K562 (cell line): ENCODE results near the gene HRC. TPM values are rescaled to one million over a fixed set of nuclear protein-coding genes. Genes with fewer than 3 reads are reported as not detected.

Experiments used
- CAMTA2 ChIP-seq: fragments of 250-450 bp; sonication (Bioruptor Pico); conservative IDR thresholded peaks from 2 replicates; pipeline ENCODE4 v1.5.1; 2022
- FOXA1 ChIP-seq: fragments of 450-650 bp; IDR thresholded peaks from 2 replicates; pipeline ENCODE4 v1.6.1; 2016; ENCODE audit warnings: mild to moderate bottlenecking, borderline replicate concordance
- HDGF ChIP-seq: fragments of 450-650 bp; IDR thresholded peaks from 2 replicates; pipeline ENCODE4 v1.6.1; 2016
- MYC ChIP-seq, 2 experiments: fragments of 250-450 bp in 1 of 2; sonication (Bioruptor Pico) in 1 of 2; IDR thresholded peaks; 2 replicates each; pipeline versions ENCODE4 v1.5.1 to v1.6.1; 2012 to 2021; ENCODE audit warnings: low read depth in 2 of 2, borderline replicate concordance in 1 of 2, improper control_type of control experiment in 1 of 2, low read length in 1 of 2, mild to moderate bottlenecking in 1 of 2, moderate library complexity in 1 of 2
- PRPF4 ChIP-seq: fragments of 200-400 bp; formaldehyde crosslinking; IDR thresholded peaks from one replicate; pipeline ENCODE4 v1.6.1; 2017; ENCODE audit warnings: low read length, low read depth, mild to moderate bottlenecking; ENCODE audit not compliant: insufficient read depth, poor library complexity, severe bottlenecking
- PTRF ChIP-seq: fragments of 450-650 bp; IDR thresholded peaks from 2 replicates; pipeline ENCODE4 v1.6.1; 2016; ENCODE audit warnings: mild to moderate bottlenecking, missing genetic modification characterization, missing compliant biosample characterization
- ZNF586 ChIP-seq: fragments of 450-650 bp; formaldehyde crosslinking; conservative IDR thresholded peaks from 2 replicates; pipeline ENCODE4 v1.4.0; 2020; ENCODE audit warnings: mild to moderate bottlenecking, moderate library complexity
- ZNF75A ChIP-seq: fragments of 450-650 bp; formaldehyde crosslinking; IDR thresholded peaks from 2 replicates; pipeline ENCODE4 v1.4.0; 2020; ENCODE audit warnings: mild to moderate bottlenecking
- polyA plus RNA-seq, 8 experiments: library from polyadenylated mRNA; depleted of rRNA in 4 of 8; stranded (reverse) in 5 of 8; unstranded in 3 of 8; fragments of >200 nt; fragmentation: Nextera tagmentation in 2 of 8; fragmentation: Illumina TruSeq in 1 of 8; extraction: Ambion mirVana in 2 of 8; extraction: Trizol in 1 of 8; gene quantifications; 2 replicates each; pipeline versions ENCODE4 v1.2.1 to v1.2.3, GENCODE V29; 2011 to 2014; ENCODE audit warnings: inconsistent platforms in 1 of 8, missing spikeins in 1 of 8
- total RNA-seq, 7 experiments: library from RNA; depleted of rRNA in 6 of 7; stranded (reverse); fragments of >200 nt in 6 of 7; fragmentation: Illumina TruSeq in 2 of 7; extraction: Trizol in 2 of 7; gene quantifications; 2 replicates each; pipeline versions ENCODE4 v1.2.1 to v1.2.3, GENCODE V29; 2011 to 2021; ENCODE audit warnings: low replicate concordance in 1 of 7
- TF ChIP-seq, protein P1 (sequence below): fragments of 450-650 bp; formaldehyde crosslinking; IDR thresholded peaks from 2 replicates; pipeline ENCODE4 v1.4.0; 2022; ENCODE audit warnings: mild to moderate bottlenecking, moderate library complexity
- TF ChIP-seq, protein P2 (sequence below): sonication (generic); formaldehyde crosslinking; IDR thresholded peaks from 2 replicates; pipeline ENCODE4 v1.8.0; 2022; ENCODE audit warnings: mild to moderate bottlenecking, missing genetic modification reagents
- TF ChIP-seq, protein P3 (sequence below): fragments of 450-650 bp; IDR thresholded peaks from 2 replicates; pipeline ENCODE4 v1.6.1; 2016; ENCODE audit warnings: low read depth
- TF ChIP-seq, protein P4 (sequence below): sonication (generic); formaldehyde crosslinking; IDR thresholded peaks from 2 replicates; pipeline ENCODE4 v1.8.0; 2022; ENCODE audit warnings: missing genetic modification reagents, mild to moderate bottlenecking, borderline replicate concordance
- TF ChIP-seq, protein P5 (sequence below): sonication (generic); IDR thresholded peaks from 2 replicates; pipeline ENCODE4 v1.6.1; 2016

HRC gene
- total and polyA plus RNA-seq, 9 of the 15 experiments (the other 6 are each of a cell fraction or from before 2014, with no cell fraction given), result 0.66 to 18.7 (median 13.1) TPM

DNA sequence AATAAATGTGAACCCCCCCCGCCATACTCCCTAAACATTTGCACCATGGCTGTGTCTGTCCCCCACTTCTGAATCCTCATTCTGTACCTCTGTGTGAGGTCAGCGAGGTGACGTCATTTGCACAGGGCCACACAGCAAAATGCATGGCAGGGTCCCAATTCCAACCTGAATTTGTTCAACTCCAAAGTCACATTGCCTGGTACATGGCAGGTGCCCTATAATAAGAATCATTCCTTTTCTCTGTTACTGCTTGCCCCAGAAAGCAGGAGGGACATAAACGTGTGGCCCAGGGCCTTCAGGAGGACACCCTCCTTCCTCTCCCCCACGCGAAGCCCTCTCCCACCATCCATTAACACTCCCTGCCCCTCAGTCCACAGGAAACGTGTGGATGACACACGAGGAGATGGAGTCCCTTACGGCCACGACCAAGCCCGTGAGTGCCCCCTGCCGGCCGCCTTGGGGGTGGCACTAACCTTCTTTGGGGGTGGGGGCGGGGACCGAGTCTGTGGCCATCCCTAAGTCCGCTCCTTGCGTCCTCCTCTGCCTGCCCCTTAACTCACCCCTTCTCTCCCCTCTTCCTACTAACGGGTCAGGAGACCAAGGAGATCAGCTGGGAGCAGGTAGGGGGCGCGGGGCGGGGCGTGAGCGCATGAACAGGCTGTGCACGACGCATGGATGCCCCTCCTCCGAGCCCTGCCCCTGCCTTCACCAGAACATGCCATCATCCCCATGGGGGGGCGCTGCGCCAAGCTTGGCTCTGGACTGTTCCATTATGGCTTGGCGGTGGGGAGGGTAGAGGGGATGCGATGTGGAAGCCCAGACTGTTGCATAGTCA, 9.4 kb downstream of the HRC start (continued):
- TF ChIP-seq MYC (IDR thresholded peaks at IDR 0.05; ENCODE audit: low read depth, low read length) (peak; percentile 87), MYC (CRISPR knock-in tag; IDR thresholded peaks at IDR 0.05; ENCODE audit: borderline replicate concordance, low read depth) (no peak), PTRF (tag) (no peak), CAMTA2 (CRISPR knock-in tag) (no peak), HDGF (no peak), PRPF4 (no peak), FOXA1 (no peak), ZNF586 (no peak), ZNF75A (no peak)
- TF ChIP-seq, protein P1, sequence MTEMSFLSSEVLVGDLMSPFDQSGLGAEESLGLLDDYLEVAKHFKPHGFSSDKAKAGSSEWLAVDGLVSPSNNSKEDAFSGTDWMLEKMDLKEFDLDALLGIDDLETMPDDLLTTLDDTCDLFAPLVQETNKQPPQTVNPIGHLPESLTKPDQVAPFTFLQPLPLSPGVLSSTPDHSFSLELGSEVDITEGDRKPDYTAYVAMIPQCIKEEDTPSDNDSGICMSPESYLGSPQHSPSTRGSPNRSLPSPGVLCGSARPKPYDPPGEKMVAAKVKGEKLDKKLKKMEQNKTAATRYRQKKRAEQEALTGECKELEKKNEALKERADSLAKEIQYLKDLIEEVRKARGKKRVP (CRISPR knock-in tag), result no peak
- TF ChIP-seq, protein P2, sequence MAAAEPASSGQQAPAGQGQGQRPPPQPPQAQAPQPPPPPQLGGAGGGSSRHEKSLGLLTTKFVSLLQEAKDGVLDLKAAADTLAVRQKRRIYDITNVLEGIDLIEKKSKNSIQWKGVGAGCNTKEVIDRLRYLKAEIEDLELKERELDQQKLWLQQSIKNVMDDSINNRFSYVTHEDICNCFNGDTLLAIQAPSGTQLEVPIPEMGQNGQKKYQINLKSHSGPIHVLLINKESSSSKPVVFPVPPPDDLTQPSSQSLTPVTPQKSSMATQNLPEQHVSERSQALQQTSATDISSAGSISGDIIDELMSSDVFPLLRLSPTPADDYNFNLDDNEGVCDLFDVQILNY, result no peak
- TF ChIP-seq, protein P3, sequence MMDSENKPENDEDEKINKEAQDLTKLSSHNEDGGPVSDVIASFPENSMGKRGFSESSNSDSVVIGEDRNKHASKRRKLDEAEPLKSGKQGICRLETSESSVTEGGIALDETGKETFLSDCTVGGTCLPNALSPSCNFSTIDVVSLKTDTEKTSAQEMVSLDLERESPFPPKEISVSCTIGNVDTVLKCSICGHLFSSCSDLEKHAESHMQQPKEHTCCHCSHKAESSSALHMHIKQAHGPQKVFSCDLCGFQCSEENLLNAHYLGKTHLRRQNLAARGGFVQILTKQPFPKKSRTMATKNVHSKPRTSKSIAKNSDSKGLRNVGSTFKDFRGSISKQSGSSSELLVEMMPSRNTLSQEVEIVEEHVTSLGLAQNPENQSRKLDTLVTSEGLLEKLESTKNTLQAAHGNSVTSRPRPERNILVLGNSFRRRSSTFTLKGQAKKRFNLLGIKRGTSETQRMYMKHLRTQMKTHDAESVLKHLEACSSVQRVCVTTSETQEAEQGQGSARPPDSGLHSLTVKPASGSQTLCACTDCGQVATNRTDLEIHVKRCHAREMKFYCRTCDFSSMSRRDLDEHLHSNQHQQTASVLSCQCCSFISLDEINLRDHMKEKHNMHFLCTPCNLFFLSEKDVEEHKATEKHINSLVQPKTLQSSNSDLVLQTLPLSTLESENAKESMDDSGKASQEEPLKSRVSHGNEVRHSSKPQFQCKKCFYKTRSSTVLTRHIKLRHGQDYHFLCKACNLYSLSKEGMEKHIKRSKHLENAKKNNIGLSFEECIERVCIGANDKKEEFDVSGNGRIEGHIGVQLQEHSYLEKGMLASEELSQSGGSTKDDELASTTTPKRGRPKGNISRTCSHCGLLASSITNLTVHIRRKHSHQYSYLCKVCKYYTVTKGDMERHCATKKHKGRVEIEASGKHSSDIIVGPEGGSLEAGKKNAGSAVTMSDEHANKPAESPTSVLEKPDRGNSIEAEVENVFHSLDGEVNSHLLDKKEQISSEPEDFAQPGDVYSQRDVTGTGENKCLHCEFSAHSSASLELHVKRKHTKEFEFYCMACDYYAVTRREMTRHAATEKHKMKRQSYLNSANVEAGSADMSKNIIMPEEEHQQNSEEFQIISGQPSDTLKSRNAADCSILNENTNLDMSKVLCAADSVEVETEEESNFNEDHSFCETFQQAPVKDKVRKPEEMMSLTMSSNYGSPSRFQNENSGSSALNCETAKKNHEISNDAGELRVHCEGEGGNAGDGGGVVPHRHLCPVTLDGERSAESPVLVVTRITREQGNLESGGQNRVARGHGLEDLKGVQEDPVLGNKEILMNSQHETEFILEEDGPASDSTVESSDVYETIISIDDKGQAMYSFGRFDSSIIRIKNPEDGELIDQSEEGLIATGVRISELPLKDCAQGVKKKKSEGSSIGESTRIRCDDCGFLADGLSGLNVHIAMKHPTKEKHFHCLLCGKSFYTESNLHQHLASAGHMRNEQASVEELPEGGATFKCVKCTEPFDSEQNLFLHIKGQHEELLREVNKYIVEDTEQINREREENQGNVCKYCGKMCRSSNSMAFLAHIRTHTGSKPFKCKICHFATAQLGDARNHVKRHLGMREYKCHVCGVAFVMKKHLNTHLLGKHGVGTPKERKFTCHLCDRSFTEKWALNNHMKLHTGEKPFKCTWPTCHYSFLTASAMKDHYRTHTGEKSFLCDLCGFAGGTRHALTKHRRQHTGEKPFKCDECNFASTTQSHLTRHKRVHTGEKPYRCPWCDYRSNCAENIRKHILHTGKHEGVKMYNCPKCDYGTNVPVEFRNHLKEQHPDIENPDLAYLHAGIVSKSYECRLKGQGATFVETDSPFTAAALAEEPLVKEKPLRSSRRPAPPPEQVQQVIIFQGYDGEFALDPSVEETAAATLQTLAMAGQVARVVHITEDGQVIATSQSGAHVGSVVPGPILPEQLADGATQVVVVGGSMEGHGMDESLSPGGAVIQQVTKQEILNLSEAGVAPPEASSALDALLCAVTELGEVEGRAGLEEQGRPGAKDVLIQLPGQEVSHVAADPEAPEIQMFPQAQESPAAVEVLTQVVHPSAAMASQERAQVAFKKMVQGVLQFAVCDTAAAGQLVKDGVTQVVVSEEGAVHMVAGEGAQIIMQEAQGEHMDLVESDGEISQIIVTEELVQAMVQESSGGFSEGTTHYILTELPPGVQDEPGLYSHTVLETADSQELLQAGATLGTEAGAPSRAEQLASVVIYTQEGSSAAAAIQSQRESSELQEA, result no peak
- TF ChIP-seq, protein P4, sequence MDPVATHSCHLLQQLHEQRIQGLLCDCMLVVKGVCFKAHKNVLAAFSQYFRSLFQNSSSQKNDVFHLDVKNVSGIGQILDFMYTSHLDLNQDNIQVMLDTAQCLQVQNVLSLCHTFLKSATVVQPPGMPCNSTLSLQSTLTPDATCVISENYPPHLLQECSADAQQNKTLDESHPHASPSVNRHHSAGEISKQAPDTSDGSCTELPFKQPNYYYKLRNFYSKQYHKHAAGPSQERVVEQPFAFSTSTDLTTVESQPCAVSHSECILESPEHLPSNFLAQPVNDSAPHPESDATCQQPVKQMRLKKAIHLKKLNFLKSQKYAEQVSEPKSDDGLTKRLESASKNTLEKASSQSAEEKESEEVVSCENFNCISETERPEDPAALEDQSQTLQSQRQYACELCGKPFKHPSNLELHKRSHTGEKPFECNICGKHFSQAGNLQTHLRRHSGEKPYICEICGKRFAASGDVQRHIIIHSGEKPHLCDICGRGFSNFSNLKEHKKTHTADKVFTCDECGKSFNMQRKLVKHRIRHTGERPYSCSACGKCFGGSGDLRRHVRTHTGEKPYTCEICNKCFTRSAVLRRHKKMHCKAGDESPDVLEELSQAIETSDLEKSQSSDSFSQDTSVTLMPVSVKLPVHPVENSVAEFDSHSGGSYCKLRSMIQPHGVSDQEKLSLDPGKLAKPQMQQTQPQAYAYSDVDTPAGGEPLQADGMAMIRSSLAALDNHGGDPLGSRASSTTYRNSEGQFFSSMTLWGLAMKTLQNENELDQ (CRISPR knock-in tag), result no peak
- TF ChIP-seq, protein P5, sequence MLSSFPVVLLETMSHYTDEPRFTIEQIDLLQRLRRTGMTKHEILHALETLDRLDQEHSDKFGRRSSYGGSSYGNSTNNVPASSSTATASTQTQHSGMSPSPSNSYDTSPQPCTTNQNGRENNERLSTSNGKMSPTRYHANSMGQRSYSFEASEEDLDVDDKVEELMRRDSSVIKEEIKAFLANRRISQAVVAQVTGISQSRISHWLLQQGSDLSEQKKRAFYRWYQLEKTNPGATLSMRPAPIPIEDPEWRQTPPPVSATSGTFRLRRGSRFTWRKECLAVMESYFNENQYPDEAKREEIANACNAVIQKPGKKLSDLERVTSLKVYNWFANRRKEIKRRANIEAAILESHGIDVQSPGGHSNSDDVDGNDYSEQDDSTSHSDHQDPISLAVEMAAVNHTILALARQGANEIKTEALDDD, result no peak
